M059J (cell line): Measurements from ENCODE around the gene IL17RE. TPM values are rescaled to one million over a fixed set of nuclear protein-coding genes. Genes with fewer than 3 reads are reported as not detected.

Experiments used
- DNase-seq: peaks from one replicate; pipeline ENCODE4 v3.0.0-alpha.2; 2012; ENCODE audit warnings: low read depth
- total RNA-seq: library from RNA; depleted of rRNA; stranded (reverse); fragments of >200 nt; shearing (Covaris generic); gene quantifications from 2 replicates; pipeline ENCODE4 v1.2.3, GENCODE V29; 2014; rRNA removed

The IL17RE gene
- total RNA-seq, 1 experiment from 2014 or later = 0.05 TPM

DNA sequence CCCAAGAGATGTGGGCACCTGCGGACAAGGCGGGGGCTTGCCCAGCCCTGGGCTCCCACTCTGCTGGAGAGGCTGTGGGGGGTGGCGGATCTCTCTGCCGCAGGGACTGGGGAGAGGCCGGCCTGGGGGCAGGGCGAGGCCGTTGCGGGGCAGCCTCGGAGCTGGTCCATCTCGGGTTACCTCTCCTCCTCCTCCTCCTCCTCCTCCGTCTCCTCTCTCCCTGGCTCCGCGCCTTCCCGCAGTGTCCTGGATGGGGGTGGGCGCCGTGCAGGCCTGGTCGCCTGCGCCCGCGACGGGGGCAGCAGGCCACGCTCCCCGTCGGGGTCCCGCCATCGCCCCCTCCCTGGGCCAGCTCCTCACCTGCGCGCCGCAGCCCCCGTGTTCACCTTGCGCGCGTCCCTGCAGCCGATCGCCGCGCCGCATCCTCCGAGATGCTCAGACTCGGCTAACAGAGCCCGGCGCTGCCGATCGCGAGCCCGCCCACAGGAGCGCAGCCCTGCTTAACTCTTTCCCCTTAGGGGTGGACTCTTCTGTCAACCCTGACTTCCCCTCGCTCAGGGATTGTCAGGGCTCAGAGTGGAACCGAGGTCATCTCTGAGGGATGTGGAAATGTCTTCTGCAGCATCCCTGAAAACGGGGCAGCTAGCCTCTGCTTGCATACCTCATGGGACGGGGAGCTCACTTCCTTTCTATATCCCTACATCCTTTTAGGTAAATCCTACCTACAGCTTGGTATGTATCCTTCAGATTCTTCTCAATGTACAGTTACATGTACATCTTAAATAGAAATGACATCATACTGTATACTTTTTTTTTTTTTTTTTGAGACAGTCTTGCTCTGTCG is 49.5 kb downstream of the IL17RE start, which contains the start of gene PRRT3:
PRRT3 (minus strand) TSS at position 447 of the 844 bp plus-strand sequence. CDS start 2,293 bp downstream, outside the sequence.
- peak; percentile 31 for DNase-seq

- DNase-seq = no peak
Measured at GRCh38 chr3:9955067-9955502, 52.4 kb downstream of the IL17RE start.

DNA sequence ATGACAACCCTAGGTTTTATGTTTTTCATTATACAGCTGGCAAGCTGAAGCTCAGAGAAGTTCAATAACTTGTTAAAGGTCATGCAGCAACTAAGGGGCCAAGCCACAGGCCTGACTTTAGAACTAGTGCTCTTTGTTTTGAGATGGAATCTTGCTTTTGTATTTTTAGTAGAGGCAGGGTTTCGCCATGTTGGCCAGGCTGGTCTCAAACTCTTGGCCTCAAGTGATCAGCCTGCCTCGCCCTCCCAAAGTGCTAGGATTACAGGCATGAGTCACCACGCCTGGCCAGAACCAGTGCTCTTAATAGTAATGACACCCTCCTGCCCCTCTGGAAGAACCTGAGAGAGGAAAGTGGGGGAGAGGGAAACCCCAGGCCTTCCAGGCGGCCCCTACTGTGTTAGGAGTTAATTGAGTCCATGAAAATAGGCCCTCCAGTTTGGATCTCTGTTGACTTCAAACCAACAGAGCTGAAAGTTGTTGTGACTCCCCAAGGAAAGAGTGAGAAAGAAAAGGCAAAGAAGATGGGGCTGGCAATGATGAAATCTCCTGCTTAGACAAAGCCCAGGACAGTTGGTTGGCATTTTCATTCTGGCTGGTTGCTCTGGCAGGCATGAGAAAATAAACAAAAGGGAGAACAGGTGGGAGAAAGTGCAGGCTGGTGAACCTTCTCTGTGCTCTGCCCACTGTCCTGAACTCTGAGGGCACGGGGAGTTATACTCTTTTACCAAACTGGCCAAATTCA is 53.1 kb downstream of the IL17RE start:
- DNase-seq = peak; percentile 25

GRCh38 chr3:9957214-9957613 is 54.6 kb downstream of the IL17RE start:
- no peak for DNase-seq

- DNase-seq = no peak
Measured at GRCh38 chr3:9965200-9965875, 62.7 kb downstream of the IL17RE start.

Other genes with a start within 250 kb of the IL17RE start
- not detected in 2 replicates for gene CPNE9, start 199.0 kb upstream of the IL17RE start, total RNA-seq
- 10.1 and 14.0 TPM in 2 replicates for gene BRPF1, start 171.1 kb upstream of the IL17RE start, total RNA-seq
- gene OGG1, start 152.9 kb upstream of the IL17RE start, total RNA-seq = 9.6 and 10.4 TPM in 2 replicates
- 6.4 and 10.6 TPM in 2 replicates for gene CAMK1, start 132.9 kb upstream of the IL17RE start, total RNA-seq
- 53.6 and 60.2 TPM in 2 replicates for gene TADA3, start 110.4 kb upstream of the IL17RE start, total RNA-seq
- gene ARPC4, start 109.8 kb upstream of the IL17RE start, total RNA-seq = 155 and 190 TPM in 2 replicates
- gene TTLL3, start 92.6 kb upstream of the IL17RE start, total RNA-seq = 2.6 and 3.3 TPM in 2 replicates
- gene RPUSD3, start 58.8 kb upstream of the IL17RE start, total RNA-seq = 22.3 and 34.8 TPM in 2 replicates
- gene CIDEC, start 22.6 kb upstream of the IL17RE start, total RNA-seq = not detected in 2 replicates
- 22.6 and 30.6 TPM in 2 replicates for gene JAGN1, start 12.2 kb upstream of the IL17RE start, total RNA-seq
- 26.4 and 29.5 TPM in 2 replicates for gene IL17RC, start 14.2 kb downstream of the IL17RE start, total RNA-seq
- 7.7 and 12.0 TPM in 2 replicates for gene CRELD1, start 31.0 kb downstream of the IL17RE start, total RNA-seq
- gene PRRT3, start 49.6 kb downstream of the IL17RE start, total RNA-seq = 2.8 and 3.8 TPM in 2 replicates
- 53.8 and 98.5 TPM in 2 replicates for gene EMC3, start 84.0 kb downstream of the IL17RE start, total RNA-seq
- 12.2 and 16.0 TPM in 2 replicates for gene FANCD2, start 123.6 kb downstream of the IL17RE start, total RNA-seq
- not detected in 2 replicates for gene FANCD2OS, start 205.4 kb downstream of the IL17RE start, total RNA-seq
- 135 and 205 TPM in 2 replicates for gene BRK1, start 212.8 kb downstream of the IL17RE start, total RNA-seq
- 18.5 and 28.9 TPM in 2 replicates for gene VHL, start 238.9 kb downstream of the IL17RE start, total RNA-seq